Retinal pigment epithelial cell (primary cell): ENCODE measurements around the gene MRM3.
"Not testable (repeated sequence)": the region's sequence is repeated elsewhere in the genome, so short reads cannot be mapped to it uniquely, and the experiment has no call there.

ENCODE experiments used
- DNase-seq: peaks from one replicate; pipeline ENCODE4 v3.0.0-alpha.2; 2010; ENCODE audit warnings: low read depth
- H3K4me3 ChIP-seq: 2 replicates; pipeline ENCODE4 v1.5.1; 2011; ENCODE audit warnings: mild to moderate bottlenecking, low read length, control low read depth, moderate library complexity
- CTCF ChIP-seq: conservative IDR thresholded peaks from 2 replicates; pipeline ENCODE4 v1.5.1; 2011; ENCODE audit warnings: low read depth, low read length, control low read depth, inconsistent platforms

MRM3 gene

DNA sequence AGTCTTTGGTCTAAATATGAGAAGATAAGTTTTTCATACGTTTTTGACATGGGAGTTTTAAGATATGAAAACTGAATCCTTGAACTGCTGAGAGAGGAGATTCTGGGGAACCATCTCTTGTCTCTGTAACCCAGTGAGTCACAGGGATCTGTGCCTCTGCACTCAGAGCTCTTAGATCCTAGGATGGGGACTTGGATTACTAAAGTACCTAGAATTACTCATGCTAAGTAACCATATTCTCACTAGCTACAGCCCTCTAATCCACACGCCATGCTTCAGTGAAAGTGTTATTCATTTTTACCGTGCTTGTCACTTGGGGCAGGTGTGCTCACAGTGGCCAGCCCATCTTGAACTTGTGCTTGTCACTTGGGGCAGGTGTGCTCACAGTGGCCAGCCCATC, 2.0 kb downstream of the MRM3 start:
- DNase-seq: no peak
- TF ChIP-seq CTCF: no peak
- no peak overlapping the region for H3K4me3 ChIP-seq

GRCh38 chr17:785901-786300, 3.7 kb downstream of the MRM3 start:
- not testable (repeated sequence) for DNase-seq, H3K4me3 ChIP-seq

- no peak for DNase-seq
- TF ChIP-seq CTCF: no peak
- H3K4me3 ChIP-seq: no peak overlapping the region
Measured at GRCh38 chr17:787641-788221, 5.6 kb downstream of the MRM3 start.

DNA sequence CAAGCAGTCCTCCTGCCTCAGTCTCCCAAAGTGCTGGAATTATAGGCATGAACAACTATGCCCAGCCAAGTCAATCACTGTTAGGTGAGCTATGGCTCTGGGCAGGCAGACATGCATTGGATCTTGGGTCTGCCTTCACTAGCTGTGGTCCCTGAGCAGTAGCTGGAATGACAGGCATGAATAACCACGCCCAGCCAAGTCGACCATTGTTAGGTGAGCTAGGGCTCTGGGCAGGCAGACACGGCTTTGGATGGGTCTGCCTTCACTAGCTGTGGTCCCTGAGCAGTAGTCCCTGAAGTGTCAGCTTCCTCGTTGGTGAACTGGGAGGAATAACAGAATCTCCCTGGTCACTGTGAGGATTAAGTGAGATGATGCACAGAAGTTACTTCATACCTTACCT, 6.4 kb downstream of the MRM3 start:
- no peak for TF ChIP-seq CTCF
- no peak for DNase-seq
- H3K4me3 ChIP-seq: no peak overlapping the region

DNA sequence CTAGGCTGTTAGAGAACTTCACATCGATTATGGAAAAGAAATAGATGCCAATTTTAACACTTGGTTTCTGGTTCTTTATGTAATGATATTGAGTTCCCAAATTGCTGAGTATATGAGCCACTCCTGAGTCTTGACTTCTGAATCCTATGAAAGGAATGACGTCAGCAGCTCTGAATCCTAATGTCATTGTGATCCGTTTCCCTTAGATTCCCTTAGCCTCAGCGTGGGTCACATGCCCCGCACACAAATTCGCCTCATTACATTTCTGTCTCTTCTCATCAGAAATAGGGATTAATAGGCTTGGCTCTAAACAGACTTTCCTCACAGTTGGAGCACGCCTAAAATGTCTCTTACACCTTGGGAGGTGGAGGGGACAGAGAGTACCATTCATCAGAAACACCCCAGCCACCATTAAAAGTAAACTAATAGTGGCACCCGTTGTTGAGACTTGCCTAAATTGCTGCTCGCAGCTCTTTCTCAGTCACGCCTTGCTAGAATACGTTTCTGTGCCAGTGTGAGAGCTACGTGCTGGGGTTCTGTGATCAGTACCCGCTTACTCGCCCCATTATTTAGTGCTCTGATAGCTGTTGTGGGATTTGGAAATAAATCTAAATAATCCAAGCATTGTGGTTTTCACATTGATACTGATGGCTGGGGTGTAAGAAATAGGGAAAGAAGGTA, 7.1 kb downstream of the MRM3 start:
- TF ChIP-seq CTCF: no peak
- no peak for DNase-seq
- H3K4me3 ChIP-seq: no peak overlapping the region

GRCh38 chr17:789931-790873, 8.0 kb downstream of the MRM3 start:
- not testable (repeated sequence) for DNase-seq, H3K4me3 ChIP-seq

GRCh38 chr17:790874-791247, 8.7 kb downstream of the MRM3 start:
- H3K4me3 ChIP-seq, DNase-seq: not testable (repeated sequence)

DNA sequence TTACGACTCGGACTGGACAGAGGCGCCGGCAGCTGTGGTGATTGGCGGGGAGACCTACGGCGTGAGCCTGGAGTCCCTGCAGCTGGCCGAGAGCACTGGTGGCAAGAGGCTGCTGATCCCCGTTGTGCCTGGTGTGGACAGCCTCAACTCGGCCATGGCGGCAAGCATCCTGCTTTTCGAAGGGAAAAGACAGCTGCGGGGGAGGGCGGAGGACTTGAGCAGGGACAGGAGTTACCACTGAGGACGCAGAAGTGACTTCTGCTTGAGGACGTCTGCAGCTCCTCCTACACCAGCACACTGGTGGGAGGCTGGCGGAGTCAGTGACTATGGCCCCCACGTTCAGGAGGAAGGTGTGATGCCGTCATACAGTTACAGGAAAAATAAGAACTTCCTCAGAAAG, 9.7 kb downstream of the MRM3 start:
- DNase-seq: no peak

More for the DNA sequence above, 9.7 kb downstream of the MRM3 start:
- H3K4me3 ChIP-seq: no peak overlapping the region
- TF ChIP-seq CTCF: no peak
